Activated naive CD8-positive, alpha-beta T cell treated with anti-CD3 and anti-CD28 coated beads, Interleukin-2, amount 10 ng/mL, durations not matched to agents 7 days and 5 days (primary cell): ENCODE data around the gene HCRT. TPM values are rescaled to one million over a fixed set of nuclear protein-coding genes. Genes with fewer than 3 reads are reported as not detected.
"Not testable (repeated sequence)": the region's sequence is repeated elsewhere in the genome, so short reads cannot be mapped to it uniquely, and the experiment has no call there.

Experiments used
- ATAC-seq: fragments of 150-1000 bp; cut with Tn5 transposase; one replicate; pipeline ENCODE4 v1.10.0; 2021; ENCODE audit warnings: low read depth, moderate library complexity
- POLR2A ChIA-PET: fragments of 350-600 bp; sonication (Branson Sonifier 250); formaldehyde crosslinking; loops from one replicate; lab custom pipeline; 2021; ENCODE audit warnings: antibody characterized with exemption; lab: Charles Lee
- DNase-seq: peaks from one replicate; pipeline ENCODE4 v3.0.0; 2021
- H3K27ac Mint-ChIP-seq: one replicate; pipeline ENCODE4 v1.8.0; 2022; ENCODE audit warnings: mild to moderate bottlenecking, mixed read lengths
- H3K27me3 Mint-ChIP-seq: one replicate; pipeline ENCODE4 v1.8.0; 2022; ENCODE audit warnings: mild to moderate bottlenecking, moderate library complexity, mixed read lengths
- H3K36me3 Mint-ChIP-seq: one replicate; pipeline ENCODE4 v1.8.0; 2021; ENCODE audit warnings: mild to moderate bottlenecking, mixed read lengths
- H3K4me1 Mint-ChIP-seq: one replicate; pipeline ENCODE4 v1.8.0; 2021; ENCODE audit warnings: mixed read lengths
- H3K4me3 Mint-ChIP-seq: one replicate; pipeline ENCODE4 v1.8.0; 2022; ENCODE audit warnings: mild to moderate bottlenecking, moderate library complexity, mixed read lengths
- H3K9me3 Mint-ChIP-seq: one replicate; pipeline ENCODE4 v1.8.0; 2021; ENCODE audit warnings: mixed read lengths
- total RNA-seq, 2 experiments: library from RNA; stranded (reverse); gene quantifications; one replicate each; pipeline ENCODE4 v1.2.3, GENCODE V29; 2021

The HCRT gene
- total RNA-seq, 2 experiments from 2014 or later, result not detected

DNA sequence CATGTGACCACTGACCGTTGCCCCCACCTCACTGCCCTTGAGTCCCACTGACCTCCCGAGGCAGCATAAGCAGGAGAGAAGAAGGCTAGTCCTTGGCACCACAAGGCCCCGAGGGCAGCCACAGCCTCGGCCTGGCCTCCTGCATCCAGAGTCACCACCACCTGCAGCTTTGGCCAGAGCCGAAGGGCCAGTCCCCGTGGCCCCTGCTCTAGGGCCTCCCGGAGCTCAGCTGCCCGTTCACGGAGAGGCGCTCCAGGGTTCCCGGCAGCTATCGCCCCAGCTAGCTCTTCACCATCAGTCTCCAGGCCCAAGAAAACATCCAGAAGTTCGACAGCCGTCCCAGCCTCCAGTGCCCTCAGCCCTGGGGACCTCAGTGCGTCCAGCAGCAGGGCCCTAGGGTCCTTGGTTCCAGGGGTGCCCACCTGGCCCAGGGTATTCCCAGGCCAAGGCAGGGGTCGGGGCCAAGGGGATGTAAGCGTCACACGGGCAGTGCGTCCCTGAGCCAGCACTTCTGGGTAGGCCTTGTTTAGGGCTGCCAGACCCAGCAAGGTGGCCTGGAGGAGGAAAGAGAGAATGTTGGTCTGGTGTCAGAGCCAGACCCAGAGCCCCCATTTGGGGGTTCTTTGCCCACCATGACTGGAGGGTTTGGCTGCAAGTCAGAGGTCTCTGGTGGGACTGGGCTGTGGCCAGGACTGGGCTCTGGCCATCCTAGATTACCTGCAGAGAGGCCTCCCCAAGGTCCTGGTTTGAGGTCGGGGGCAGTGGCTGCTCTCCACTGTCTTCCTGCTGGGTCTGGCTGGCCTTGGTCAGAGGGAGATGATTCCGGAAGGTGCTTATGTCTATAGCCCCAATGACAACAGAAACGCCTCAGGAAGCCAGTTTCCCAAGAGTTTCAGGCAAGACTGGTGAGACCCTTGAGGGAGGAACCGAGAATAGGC is 7.2 kb upstream of the HCRT start:
- peak overlapping the region; percentile 93 for H3K4me3 Mint-ChIP-seq
- H3K27ac Mint-ChIP-seq, result peak overlapping the region; percentile 75
- DNase-seq (no peak), ATAC-seq (no peak)
- H3K9me3 Mint-ChIP-seq, result no peaks in the 10 kb centered on the region
- H3K27me3 Mint-ChIP-seq, result no peaks in the 10 kb centered on the region
- H3K36me3 Mint-ChIP-seq, result no peaks in the 10 kb centered on the region
- H3K4me1 Mint-ChIP-seq, result peaks cover 9% of the 10 kb centered on the region
- POLR2A ChIA-PET, result interaction anchor here (2.3 kb wide), 1 partner anchor 10 kb away, joined by 27 read pairs; the partner anchor contains the start of genes HCRT and KCNH4

DNA sequence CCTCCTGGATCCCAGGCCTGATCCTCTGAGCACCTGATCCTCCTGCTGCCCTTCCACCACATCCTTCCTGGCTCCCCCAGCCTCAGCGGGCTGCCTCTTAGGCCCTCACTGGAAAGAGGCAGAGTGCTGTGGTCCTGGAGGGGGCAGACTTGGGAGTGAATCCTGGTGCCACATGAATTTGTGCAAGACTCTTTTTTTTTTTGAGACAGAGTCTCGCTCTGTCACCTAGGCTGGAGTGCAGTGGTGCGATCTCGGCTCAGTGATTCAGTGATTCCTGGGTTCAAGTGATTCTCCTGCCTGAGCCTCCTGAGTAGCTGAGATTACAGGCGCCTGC is 6.0 kb upstream of the HCRT start:
- no peak overlapping the region for H3K27ac Mint-ChIP-seq
- H3K9me3 Mint-ChIP-seq, result no peaks in the 10 kb centered on the region
- H3K36me3 Mint-ChIP-seq, result no peaks in the 10 kb centered on the region
- ATAC-seq (no peak), DNase-seq (no peak)
- H3K4me1 Mint-ChIP-seq, result peaks cover 9% of the 10 kb centered on the region
- no peaks in the 10 kb centered on the region for H3K27me3 Mint-ChIP-seq
- POLR2A ChIA-PET, result interaction anchor here (0.7 kb wide), 1 partner anchor 10 kb away, joined by 3 read pairs; no protein-coding TSS in a partner anchor
- H3K4me3 Mint-ChIP-seq, result no peak overlapping the region

DNA sequence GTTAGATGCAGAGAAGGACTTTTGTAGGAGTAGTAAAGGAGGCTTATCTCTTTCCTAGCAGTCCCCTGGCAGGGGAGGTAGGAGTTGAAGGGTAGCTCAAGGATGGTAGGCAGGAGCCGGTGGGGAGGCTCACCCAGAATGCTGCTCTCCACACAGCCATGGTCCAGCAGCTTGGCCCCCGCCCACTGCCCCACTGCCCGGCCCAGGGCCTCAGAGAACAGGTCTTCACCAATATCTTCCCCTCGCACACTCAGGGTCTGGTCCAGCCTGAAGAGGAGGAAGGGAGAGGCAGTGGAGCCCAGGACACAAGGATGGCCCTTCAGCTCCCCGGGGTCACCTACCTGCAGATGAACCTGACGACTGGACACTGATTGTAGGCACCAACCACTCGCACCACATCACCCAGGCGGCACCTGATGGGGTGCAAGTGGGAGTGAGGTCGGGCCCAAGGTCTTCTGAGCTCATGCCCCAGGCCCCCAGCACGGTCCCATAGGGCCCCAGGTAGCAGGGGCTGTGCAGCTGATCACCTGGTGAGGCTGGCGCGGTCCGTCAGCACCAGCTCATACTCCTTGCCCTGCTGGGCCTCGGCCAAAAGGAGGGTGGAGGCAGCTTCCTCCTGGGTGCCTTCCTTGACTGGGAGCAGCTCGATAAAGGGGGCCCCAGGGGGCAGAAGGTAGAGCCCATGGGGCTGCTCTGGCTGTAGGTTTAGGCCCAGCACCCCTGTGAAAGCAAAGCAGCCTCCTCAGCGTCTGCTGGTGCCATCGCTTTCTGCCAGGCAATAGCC is 5.4 kb upstream of the HCRT start:
- no peak for DNase-seq
- POLR2A ChIA-PET, result no interaction called here
- no peak for ATAC-seq
- Mint-ChIP-seq H3K27ac (no peak overlapping the region), H3K27me3 (no peaks in the 10 kb centered on the region), H3K9me3 (no peaks in the 10 kb centered on the region), H3K36me3 (no peaks in the 10 kb centered on the region), H3K4me3 (no peak overlapping the region), H3K4me1 (peaks cover 9% of the 10 kb centered on the region)

DNA sequence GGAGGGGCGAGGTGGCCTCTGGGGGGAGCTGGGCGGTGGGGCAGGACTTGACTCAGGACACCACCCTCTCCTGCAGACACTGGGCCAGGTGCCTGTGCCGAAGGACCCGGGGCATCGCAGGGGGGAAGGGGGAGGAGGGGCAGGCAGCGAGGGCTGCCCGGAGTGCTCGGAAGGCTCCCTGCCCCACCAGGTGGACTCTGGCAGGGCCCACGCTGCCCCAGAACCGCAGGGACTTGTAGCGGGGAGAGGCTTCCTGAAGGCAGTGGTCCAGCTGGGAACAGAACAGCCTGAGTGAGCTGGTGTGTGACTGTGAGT is 4.4 kb upstream of the HCRT start:
- Mint-ChIP-seq H3K4me3 (no peak overlapping the region), H3K4me1 (peaks cover 13% of the 10 kb centered on the region), H3K36me3 (no peaks in the 10 kb centered on the region), H3K27me3 (no peaks in the 10 kb centered on the region), H3K27ac (no peak overlapping the region), H3K9me3 (no peaks in the 10 kb centered on the region)
- POLR2A ChIA-PET, result no interaction called here
- no peak for DNase-seq
- no peak for ATAC-seq

DNA sequence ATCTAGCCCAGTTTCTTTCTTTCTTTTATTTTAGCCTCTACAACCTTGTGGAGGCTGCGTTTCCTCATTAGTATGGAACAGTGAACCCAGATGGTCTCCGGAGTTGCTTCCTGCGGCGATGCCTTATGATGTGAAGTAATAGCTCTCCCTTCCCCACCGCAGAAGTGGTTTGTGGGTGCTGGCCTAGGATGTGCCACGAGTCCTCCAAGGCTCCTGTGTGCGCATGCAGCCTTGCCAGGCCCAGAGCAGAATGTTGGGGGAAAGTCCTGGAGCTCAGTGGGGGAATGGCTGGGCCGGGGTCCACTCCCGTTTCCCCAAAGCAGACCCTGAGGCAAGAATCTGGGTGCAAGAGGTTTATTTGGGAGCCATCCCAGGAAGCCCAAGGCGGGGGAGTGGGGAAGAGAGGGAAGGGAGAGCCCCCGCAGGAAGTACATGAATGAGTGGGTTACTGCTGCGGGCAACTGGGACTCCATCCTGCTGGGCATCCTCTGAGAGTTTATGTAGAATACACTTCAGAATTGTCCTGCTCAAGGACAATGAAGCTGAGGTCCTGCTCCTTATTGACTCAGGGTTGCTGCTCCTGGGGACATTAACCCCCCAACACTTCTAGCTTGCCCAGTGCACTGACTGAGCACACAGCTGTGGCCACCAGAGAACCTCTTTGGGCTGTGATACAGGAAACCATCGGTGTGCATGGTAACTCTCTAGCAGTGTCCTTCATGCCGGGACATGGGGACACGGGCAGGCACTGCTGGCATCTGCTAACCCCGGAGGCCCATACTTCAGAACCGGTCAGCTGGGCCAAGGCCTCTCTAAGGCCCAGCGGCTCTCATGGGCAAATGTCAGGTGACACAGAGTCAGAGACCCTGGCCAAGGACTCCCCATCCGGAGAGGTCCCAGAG is 3.7 kb upstream of the HCRT start:
- Mint-ChIP-seq H3K9me3 (no peaks in the 10 kb centered on the region), H3K4me3 (no peak overlapping the region), H3K4me1 (peaks cover 13% of the 10 kb centered on the region), H3K36me3 (no peaks in the 10 kb centered on the region), H3K27ac (no peak overlapping the region), H3K27me3 (no peaks in the 10 kb centered on the region)
- POLR2A ChIA-PET, result interaction anchor here (1.3 kb wide), 1 partner anchor 9 kb away, joined by 4 read pairs; no protein-coding TSS in a partner anchor
- no peak for ATAC-seq
- DNase-seq, result no peak

DNA sequence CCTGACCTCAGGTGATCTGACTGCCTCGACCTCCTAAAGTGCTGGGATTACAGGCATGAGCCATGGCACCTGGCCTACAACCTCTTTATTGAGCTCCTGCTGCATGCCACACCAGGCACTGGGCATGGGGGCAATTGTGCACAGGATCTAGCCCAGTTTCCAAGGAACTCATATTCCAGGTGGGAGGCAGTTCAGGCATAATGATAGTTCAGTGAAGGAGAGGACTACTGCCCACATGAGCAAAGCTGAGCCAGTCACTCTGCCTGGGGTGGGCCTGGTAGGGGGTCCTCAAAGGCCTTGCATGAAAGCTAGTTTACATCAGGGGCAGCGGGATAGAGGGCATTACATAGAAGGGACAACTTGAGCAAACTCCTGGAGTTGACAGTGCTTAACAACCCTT is 2.6 kb upstream of the HCRT start:
- no peak overlapping the region for H3K4me3 Mint-ChIP-seq
- DNase-seq (no peak), ATAC-seq (no peak)
- peaks cover 4% of the 10 kb centered on the region for H3K27me3 Mint-ChIP-seq
- peaks cover 19% of the 10 kb centered on the region for H3K4me1 Mint-ChIP-seq
- POLR2A ChIA-PET, result no interaction called here
- H3K27ac Mint-ChIP-seq, result no peak overlapping the region
- peaks cover 1% of the 10 kb centered on the region for H3K36me3 Mint-ChIP-seq
- H3K9me3 Mint-ChIP-seq, result no peaks in the 10 kb centered on the region

DNA sequence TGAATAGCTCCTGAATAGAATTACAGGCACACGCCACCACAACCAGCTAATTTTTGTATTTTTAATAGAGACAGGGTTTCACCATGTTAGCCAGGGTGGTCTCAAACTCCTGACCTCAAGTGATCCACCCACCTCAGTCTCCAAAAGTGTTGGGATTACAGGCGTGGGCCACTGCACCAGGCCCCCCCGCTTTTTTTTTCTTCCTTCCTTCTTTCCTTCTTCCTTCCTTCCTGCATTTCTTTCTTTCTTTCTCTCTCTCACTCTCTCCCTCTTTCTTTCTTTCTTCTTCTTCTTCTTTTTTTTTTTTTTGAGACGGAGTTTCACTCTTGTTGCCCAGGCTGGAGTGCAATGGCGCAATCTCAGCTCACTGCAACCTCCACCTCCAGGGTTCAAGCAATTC is 939 bp upstream of the HCRT start:
- Mint-ChIP-seq H3K27me3 (peaks cover 16% of the 10 kb centered on the region), H3K4me1 (peaks cover 27% of the 10 kb centered on the region)
- H3K9me3 Mint-ChIP-seq, DNase-seq, H3K36me3 Mint-ChIP-seq, H3K4me3 Mint-ChIP-seq, H3K27ac Mint-ChIP-seq, ATAC-seq: not testable (repeated sequence)
- POLR2A ChIA-PET, result interaction anchor here (0.7 kb wide), 2 partner anchors 85 to 95 kb away, joined by 3 to 5 read pairs; no protein-coding TSS in a partner anchor

DNA sequence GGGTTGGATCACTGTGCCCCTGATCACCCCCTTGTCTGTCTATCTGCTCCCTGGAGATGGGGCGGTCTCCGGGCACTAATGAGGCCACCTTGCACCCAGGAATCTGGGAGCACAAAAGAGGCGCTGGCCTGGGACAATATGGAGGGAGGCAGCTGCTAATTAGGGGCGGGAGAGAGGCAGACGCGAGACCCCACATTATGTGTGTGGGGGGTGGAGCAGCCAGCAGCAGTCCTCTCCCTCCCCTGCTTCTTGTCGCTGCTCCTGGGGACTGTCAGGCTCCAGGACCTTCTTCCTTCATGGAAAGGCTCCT is 324 bp upstream of the HCRT start:
- H3K4me1 Mint-ChIP-seq, result peaks cover 27% of the 10 kb centered on the region
- ATAC-seq, result no peak
- H3K27ac Mint-ChIP-seq, result no peak overlapping the region
- H3K4me3 Mint-ChIP-seq, result no peak overlapping the region
- peaks cover 1% of the 10 kb centered on the region for H3K36me3 Mint-ChIP-seq
- H3K27me3 Mint-ChIP-seq, result peaks cover 20% of the 10 kb centered on the region
- no peaks in the 10 kb centered on the region for H3K9me3 Mint-ChIP-seq
- POLR2A ChIA-PET, result interaction anchor here (0.7 to 6.3 kb wide), 2 partner anchors 8 to 96 kb away, joined by 5 to 27 read pairs; partner anchors contain the start of gene GHDC
- DNase-seq, result no peak

DNA sequence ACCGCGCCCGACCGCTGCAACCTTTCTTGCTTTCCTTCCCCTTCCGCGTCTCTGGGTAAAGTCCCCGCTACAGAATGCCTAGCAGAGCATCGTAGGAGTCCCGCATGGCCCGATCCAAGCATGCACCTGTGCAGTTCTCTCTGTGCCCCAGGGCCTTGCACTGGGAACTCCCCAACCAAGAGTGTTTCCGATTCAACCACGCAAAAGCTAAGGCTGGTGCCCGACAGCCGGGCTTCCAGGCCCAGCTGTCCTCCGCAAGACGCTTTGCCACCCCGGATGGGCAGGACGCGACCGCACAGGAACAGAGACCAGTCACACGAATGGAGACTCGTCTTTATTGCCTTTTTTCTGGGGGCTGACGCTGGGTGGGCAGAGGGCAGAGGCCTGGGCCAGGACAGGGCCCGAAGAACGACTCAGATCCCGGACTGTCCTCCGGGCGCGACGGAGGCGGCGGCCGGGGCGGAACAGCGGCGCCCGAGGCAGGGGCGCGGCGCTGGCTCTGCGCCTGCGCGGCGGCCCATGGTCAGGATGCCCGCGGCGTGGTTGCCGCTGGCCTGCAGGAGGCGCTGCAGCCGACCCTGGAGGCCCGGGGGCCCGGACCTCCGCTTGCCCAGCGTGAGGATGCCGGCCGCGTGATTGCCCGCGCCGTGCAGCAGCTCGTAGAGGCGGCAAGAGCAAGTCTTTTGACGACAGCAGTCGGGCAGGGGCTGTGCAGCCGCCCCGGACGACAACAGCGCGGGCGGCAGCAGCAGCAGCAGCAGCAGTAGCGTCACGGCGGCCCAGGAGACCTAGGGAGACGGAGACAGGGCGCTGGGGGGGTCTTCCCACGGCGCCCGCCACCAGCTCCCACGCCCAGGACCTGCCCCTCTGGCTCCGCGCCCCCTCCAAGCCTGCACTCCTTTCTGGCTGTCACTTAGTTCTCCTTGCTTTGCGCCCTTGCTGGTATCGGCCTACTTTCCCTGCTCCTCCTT is 1.2 kb downstream of the HCRT start:
- ATAC-seq (peak; percentile 77), DNase-seq (peak; percentile 93)
- Mint-ChIP-seq H3K27me3 (peaks cover 34% of the 10 kb centered on the region), H3K27ac (peak overlapping the region; percentile 82), H3K4me3 (peak overlapping the region; percentile 88), H3K9me3 (no peaks in the 10 kb centered on the region), H3K36me3 (peaks cover 1% of the 10 kb centered on the region), H3K4me1 (peaks cover 27% of the 10 kb centered on the region)
- POLR2A ChIA-PET, result interaction anchor here (0.5 to 6.3 kb wide), 3 partner anchors 10 to 160 kb away, joined by 3 to 27 read pairs (median 3); partner anchors contain the start of gene GHDC

DNA sequence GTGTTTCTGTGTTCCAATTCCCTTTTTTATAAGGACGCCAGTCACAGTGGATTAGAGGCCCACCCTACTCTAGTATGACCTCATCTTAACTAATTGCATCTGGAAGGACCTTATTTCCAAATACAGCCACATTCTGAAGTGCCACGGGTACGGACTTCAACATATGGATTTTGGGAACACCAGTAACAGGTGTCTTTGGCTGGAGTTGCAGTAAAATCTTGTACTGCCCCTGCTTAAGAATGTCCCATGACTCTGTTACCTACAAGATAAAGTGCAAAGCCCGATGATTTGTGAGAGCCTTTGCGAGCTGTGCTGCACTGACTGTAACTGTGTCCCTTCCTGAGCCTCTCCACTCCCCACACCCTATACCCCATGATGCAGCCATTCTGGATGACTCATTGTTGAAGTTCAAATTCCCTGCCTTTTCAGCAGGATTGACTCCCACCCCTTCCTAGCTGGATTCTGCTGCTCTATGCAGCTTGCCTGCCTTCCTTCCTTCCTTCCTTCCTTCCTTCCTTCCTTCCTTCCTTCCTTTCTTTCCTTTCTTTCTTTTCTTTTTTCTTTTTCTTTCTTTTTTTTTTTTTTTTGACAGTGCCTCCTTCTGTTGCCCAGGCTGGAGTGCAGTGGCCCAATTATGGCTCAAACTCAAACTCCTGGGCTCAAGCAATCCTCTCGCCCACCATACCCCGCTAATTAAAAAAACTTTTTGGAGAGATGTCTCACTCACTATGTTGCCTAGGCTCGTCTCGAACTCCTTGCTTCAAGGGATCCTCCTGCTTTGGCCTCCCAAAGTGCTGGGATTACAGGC is 2.1 kb downstream of the HCRT start:
- H3K36me3 Mint-ChIP-seq, result peaks cover 1% of the 10 kb centered on the region
- ATAC-seq, result no peak
- no peak for DNase-seq
- no peaks in the 10 kb centered on the region for H3K9me3 Mint-ChIP-seq
- H3K4me1 Mint-ChIP-seq, result peaks cover 24% of the 10 kb centered on the region
- POLR2A ChIA-PET, result interaction anchor here (6.3 kb wide), 1 partner anchor 11 kb away, joined by 27 read pairs; the partner anchor contains the start of gene GHDC
- H3K27me3 Mint-ChIP-seq, result peaks cover 40% of the 10 kb centered on the region
- peak overlapping the region; percentile 88 for H3K4me3 Mint-ChIP-seq
- peak overlapping the region; percentile 79 for H3K27ac Mint-ChIP-seq

DNA sequence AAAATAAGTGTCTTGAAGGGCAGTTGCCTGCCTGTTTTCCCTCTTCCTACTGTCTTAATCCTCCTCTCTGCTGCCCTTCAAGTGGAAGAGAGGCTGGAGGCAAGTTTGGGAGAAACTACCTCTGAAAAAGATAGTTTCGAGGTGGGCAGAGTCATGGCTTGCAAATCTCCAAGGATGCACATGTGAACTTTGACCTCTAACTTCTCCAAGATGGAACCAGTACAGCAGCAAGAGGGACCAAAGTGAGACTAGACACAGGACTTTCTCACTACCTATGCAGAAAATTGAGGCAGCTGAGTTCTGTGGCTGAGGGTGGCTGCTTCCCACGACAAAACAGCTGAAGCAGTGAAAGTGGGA is 3.4 kb downstream of the HCRT start:
- Mint-ChIP-seq H3K9me3 (no peaks in the 10 kb centered on the region), H3K4me1 (peaks cover 26% of the 10 kb centered on the region), H3K27me3 (peaks cover 43% of the 10 kb centered on the region), H3K4me3 (peak overlapping the region; percentile 44), H3K27ac (no peak overlapping the region), H3K36me3 (peaks cover 1% of the 10 kb centered on the region)
- POLR2A ChIA-PET, result interaction anchor here (0.6 to 6.3 kb wide), 8 partner anchors 12 to 164 kb away, joined by 3 to 27 read pairs (median 4); partner anchors contain the start of genes DHX58, GHDC and KAT2A
- DNase-seq, result no peak
- ATAC-seq, result no peak
